AG04449 (cell line): ENCODE measurements around the gene USP49.

Source experiments
- CTCF ChIA-PET: fragments of 350-600 bp; formaldehyde crosslinking; extraction: SDS; loops from one replicate; lab custom pipeline; 2021; ENCODE audit warnings: antibody characterized with exemption; lab: Yijun Ruan, JAX
- POLR2A ChIA-PET: fragments of 400-600, 350-600 bp; formaldehyde crosslinking; extraction: SDS; loops from one replicate; lab custom pipeline; 2020; ENCODE audit warnings: antibody characterized with exemption, inconsistent platforms; lab: Yijun Ruan, JAX
- DNase-seq: peaks from one replicate; pipeline ENCODE4 v3.0.0-alpha.2; 2010; ENCODE audit warnings: low read depth, low spot score
- H3K4me3 ChIP-seq: 2 replicates; pipeline ENCODE4 v1.5.1; 2011; ENCODE audit warnings: low read depth, mild to moderate bottlenecking, control low read depth, low read length
- TF ChIP-seq, protein P1 (sequence below): IDR thresholded peaks from one replicate; pipeline ENCODE4 v1.5.1; 2011; ENCODE audit warnings: mild to moderate bottlenecking, moderate library complexity, low read length, control low read depth, inconsistent platforms; ENCODE audit not compliant: insufficient read depth; ENCODE audit errors: missing control alignments

The USP49 gene

DNA sequence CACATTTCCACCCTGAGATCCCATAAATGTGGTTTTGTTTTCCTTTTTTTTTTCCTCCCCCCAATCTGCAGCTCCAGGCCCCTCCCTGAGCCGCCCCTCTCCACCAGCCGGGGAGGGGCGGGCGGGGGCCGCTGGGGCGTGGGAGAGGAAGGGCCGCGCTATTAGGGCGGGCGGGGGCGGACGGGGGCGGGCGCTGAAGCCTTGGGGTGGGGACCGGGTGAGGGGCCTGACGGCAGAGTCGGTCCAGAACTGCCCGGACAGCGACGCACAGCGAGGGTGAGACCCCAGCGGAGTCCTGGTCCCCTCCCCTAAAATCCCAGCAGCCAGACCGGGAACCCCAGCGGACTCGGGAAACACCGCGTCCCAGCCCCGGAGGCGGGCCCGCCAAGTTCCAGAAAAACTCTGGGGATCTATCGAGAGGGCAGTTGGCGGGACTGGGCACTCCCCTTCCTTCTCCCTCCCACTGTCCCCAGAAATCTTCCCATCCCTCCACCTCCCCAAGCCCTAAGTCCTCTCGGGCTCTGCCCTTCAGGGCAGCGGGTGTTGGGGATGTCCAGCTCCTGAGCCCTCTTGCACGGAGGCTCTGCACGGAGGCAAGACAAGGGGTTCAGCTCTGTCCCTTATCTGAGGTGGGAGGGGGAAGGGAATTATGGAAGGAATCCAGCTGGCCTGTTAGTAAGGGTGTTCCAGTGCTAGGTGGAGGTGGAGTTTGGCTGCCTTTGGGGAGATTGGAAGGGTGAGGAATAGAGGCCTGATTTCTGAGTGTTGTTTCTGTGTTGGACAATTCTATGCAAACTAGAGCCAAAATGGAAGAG, 114.4 kb downstream of the USP49 start, which contains the start of gene PRICKLE4:
TSS of gene PRICKLE4 (plus strand) at position 232 of the 815 bp plus-strand sequence. CDS start 2,692 bp downstream, outside the sequence.
- ChIA-PET POLR2A (interaction anchor here (0.7 kb wide), 1 partner anchor 268 kb away, joined by 3 read pairs; no protein-coding TSS in a partner anchor), CTCF (interaction anchor here (0.8 to 19.1 kb wide), 8 partner anchors 8 to 412 kb away, joined by 3 to 514 read pairs (median 4); partner anchors contain the start of gene TAF8)
- TF ChIP-seq, protein P1, sequence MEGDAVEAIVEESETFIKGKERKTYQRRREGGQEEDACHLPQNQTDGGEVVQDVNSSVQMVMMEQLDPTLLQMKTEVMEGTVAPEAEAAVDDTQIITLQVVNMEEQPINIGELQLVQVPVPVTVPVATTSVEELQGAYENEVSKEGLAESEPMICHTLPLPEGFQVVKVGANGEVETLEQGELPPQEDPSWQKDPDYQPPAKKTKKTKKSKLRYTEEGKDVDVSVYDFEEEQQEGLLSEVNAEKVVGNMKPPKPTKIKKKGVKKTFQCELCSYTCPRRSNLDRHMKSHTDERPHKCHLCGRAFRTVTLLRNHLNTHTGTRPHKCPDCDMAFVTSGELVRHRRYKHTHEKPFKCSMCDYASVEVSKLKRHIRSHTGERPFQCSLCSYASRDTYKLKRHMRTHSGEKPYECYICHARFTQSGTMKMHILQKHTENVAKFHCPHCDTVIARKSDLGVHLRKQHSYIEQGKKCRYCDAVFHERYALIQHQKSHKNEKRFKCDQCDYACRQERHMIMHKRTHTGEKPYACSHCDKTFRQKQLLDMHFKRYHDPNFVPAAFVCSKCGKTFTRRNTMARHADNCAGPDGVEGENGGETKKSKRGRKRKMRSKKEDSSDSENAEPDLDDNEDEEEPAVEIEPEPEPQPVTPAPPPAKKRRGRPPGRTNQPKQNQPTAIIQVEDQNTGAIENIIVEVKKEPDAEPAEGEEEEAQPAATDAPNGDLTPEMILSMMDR: no peak
- no peak for DNase-seq
- peak within 1 kb of the TSS; percentile 73 for H3K4me3 ChIP-seq

DNA sequence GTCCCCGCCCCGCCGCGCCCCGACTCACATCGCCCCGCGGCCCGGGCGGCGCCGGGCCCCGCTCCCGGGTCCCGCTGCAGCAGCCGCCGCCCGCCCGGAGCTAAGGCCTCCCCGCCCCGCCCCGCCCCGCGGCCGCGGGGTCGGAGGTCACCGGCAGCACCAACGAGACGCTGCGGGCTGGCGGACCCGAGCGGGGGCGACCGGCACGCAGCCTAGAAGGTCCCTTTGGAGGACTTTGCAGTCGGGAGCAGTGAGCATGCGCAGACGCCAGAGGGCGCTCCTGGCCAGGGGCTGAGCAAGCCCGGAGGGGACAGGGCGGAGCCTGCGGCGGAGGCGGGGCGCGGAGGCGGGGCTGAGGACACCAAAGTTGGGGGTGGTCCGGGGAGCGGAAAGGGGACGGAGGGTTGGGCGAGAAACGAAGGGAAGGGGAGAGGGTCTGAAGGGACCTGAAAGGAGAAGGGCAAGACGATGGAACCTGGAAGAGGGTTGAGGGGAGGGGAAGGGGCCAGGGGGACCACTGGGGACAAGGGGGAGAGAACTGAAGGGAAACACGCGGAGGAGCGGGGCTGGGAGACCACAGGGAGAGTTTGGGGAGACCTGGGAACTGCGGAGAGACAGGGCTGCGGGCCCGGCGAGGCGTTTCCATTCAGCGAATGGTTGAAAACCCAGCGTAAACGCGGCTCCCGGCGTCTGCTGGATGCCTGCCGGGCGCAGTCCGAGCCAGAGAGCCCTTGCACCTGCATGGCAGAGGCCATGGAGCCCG, 115.2 kb downstream of the USP49 start, which contains the start of gene FRS3:
TSS of gene FRS3 (minus strand) at position 113 of the 763 bp plus-strand sequence. CDS start 2,913 bp downstream, outside the sequence.
- peak within 1 kb of the TSS; percentile 73 for H3K4me3 ChIP-seq
- TF ChIP-seq, protein P1: peak; percentile 99
- peak; percentile 31 for DNase-seq
- CTCF ChIA-PET: interaction anchor here (1.3 to 19.1 kb wide), 3 partner anchors 11 to 409 kb away, joined by 3 to 514 read pairs (median 6); partner anchors contain the start of gene TAF8
- POLR2A ChIA-PET: no interaction called here

DNA sequence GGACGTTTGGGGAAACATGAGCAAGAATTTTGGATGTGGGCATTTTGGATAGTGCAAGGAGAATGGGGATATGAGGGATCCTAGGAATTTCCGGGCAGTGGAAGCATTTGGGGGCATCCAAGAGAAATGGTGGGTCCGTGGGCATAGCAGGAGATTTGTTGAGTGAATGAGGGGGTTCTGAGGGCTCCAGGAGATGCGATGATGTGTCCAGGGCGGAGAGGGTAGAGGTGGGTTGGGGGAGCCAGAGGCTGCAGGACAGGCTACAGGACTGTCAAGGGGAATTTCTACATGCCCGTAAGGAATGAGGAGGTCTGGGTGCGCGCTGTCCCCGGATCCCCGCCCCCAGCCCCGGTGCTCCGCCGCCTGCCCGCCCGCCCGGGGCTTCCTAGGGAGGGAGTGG, 115.8 kb downstream of the USP49 start:
- H3K4me3 ChIP-seq: peak overlapping the region; percentile 73
- ChIA-PET POLR2A (no interaction called here), CTCF (interaction anchor here (1.3 to 19.1 kb wide), 2 partner anchors 11 to 265 kb away, joined by 6 to 514 read pairs; partner anchors contain the start of gene TAF8)
- no peak for DNase-seq
- TF ChIP-seq, protein P1: no peak

DNA sequence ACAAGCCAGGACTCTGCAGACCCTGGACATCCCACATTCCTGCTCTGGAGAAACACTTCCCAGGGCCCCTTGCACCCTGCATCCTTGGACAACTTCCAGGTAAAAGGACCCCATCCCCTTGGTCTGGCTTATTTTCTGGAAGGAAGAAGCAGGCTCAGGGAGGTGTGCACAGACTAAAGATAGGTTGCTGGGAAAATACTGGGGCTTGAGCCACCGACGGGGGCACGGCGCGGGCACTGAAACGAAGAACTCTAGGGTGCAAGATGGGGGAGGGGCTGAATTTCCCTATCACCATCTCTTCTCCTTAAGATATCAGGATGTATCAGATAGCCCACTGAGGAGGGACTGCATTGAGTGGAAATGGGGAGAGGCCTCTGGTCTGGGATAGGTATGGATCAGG, 116.3 kb downstream of the USP49 start:
- ChIA-PET CTCF (interaction anchor here (1.3 to 7.5 kb wide), 9 partner anchors 8 to 410 kb away, joined by 3 to 98 read pairs (median 28); partner anchors contain the start of genes TFEB and TOMM6), POLR2A (no interaction called here)
- DNase-seq: no peak

DNA sequence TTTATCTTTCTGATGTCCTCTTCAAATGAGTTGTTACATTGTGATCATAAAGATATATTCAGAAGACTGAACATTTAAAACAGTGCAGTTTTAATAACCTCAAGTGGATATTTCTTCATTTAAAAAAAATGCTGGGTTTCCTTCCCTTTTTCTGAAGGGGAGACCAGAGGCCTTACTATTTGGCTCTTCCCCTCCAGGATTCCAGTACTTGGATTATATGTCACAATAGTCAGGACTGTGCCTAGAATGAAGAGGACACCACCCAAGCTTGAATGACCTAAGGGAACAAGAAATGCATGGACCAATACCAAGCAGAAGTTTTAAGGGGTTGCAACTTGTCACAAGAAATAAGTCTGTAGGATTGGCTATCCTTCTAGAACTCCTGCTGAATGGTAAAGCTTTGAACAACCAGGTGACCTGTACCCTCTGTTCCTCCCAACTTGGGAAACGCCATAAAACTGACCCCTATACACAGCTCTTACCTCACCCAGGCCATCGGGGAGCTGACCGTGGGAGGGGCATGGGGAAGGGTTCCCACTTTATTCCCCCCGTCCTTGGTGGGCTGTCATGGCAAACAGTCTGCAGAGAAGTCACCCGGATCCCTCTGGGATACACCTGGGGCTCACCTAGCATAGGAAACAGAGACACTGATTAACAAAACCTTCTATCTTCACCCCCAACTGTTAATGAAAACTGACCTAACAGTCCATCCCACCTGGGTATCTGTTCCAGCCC, 117.5 kb downstream of the USP49 start:
- TF ChIP-seq, protein P1: no peak
- no peak for DNase-seq
- POLR2A ChIA-PET: no interaction called here
- H3K4me3 ChIP-seq: no peak overlapping the region
- CTCF ChIA-PET: interaction anchor here (1.1 to 7.5 kb wide), 16 partner anchors 9 to 409 kb away, joined by 3 to 98 read pairs (median 8); partner anchors contain the start of genes TAF8, TFEB and TOMM6

More for the DNA sequence above, 116.3 kb downstream of the USP49 start:
- TF ChIP-seq, protein P1: no peak
- H3K4me3 ChIP-seq: peak overlapping the region; percentile 73
